Measurements from ENCODE around the gene AGRN. TPM values are rescaled to one million over a fixed set of nuclear protein-coding genes. Genes with fewer than 3 reads are reported as not detected.

The AGRN gene
- 156 TPM for polyA plus RNA-seq (2013, experiment 1 of 4)
- 193 TPM for polyA plus RNA-seq (2013, experiment 2 of 4)
- polyA plus RNA-seq (2013, experiment 3 of 4), result 128 TPM
- 148 TPM for polyA plus RNA-seq (2013, experiment 4 of 4)

- Histone ChIP-seq H3K4me1 (ENCODE audit: control insufficient read depth, insufficient read depth, low read length) (peaks cover 33% of the 10 kb centered on the region), H3K36me3 (ENCODE audit: control insufficient read depth, insufficient read depth, low read length) (no peaks in the 10 kb centered on the region), H3K4me3 (ENCODE audit: insufficient read depth, low read depth, low read length) (peak within 1 kb of the TSS; percentile 71), H3K9me3 (ENCODE audit: control insufficient read depth, low read length) (no peaks in the 10 kb centered on the region), H3K27ac (ENCODE audit: insufficient read depth, low read depth, low read length, poor library complexity, severe bottlenecking) (peak within 1 kb of the TSS; percentile 95), H3K27me3 (ENCODE audit: control insufficient read depth, insufficient read depth, low read length, poor library complexity, severe bottlenecking) (no peaks in the 10 kb centered on the region)
- 0% methylated on average over 55 of the region's 58 CpGs for WGBS, 2 experiments
Observed at GRCh38 chr1:1020000-1020404, at the start of gene AGRN. Gene AGRN, plus strand, starts transcription at chr1:1020120. Its CDS starts 53 bp downstream, at chr1:1020173.

- Histone ChIP-seq H3K36me3 (ENCODE audit: control insufficient read depth, insufficient read depth, low read length) (no peaks in the 10 kb centered on the region), H3K4me1 (ENCODE audit: control insufficient read depth, insufficient read depth, low read length) (peaks cover 9% of the 10 kb centered on the region), H3K27me3 (ENCODE audit: control insufficient read depth, insufficient read depth, low read length, poor library complexity, severe bottlenecking) (peaks cover 88% of the 10 kb centered on the region), H3K4me3 (ENCODE audit: insufficient read depth, low read depth, low read length) (no peak overlapping the region), H3K9me3 (ENCODE audit: control insufficient read depth, low read length) (no peaks in the 10 kb centered on the region), H3K27ac (ENCODE audit: insufficient read depth, low read depth, low read length, poor library complexity, severe bottlenecking) (no peak overlapping the region)
- 67 to 70% methylated on average over 33 of the region's 33 CpGs for WGBS, 2 experiments
Observed at GRCh38 chr1:970242-970972, 49.5 kb upstream of the AGRN start.

DNA sequence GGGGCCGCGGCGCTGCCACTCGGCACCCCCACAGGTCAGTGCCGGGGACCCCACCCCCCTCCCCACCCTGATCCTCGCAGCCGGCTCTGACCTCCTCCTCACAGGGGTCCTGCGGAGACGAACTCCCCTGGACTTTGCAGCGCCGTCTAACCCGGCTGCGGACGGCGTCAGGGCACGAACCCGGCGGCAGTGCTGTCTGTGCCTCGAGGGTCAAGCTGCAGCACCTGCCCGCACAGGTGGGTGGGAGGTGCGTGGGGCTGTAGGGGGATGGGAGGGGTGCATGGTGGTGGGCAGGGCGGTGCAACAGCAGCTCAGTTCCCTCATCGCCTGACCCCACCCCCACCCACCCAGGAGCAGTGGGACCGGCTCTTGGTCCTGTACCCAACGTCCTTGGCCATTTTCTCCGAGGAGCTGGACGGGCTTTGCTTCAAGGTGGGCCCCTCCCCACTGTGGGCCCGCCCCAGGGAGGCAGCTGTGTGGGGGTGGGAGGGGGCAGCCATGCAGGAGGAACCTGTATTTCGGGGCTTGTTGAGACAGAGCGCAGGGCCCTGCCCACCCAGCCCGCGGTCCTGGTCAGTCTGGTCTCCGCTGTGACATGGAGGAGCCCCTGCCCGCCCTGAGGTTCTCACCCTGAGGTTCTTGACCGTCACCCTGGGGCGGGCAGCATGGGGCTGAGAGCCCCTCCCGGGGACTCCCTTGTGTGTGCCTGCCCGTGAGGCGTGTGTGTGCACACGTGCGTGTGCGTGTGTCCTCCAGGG is 48.8 kb upstream of the AGRN start:
- Histone ChIP-seq H3K4me3 (ENCODE audit: insufficient read depth, low read depth, low read length) (no peak overlapping the region), H3K27me3 (ENCODE audit: control insufficient read depth, insufficient read depth, low read length, poor library complexity, severe bottlenecking) (peaks cover 88% of the 10 kb centered on the region), H3K27ac (ENCODE audit: insufficient read depth, low read depth, low read length, poor library complexity, severe bottlenecking) (no peak overlapping the region), H3K9me3 (ENCODE audit: control insufficient read depth, low read length) (no peaks in the 10 kb centered on the region), H3K36me3 (ENCODE audit: control insufficient read depth, insufficient read depth, low read length) (no peaks in the 10 kb centered on the region), H3K4me1 (ENCODE audit: control insufficient read depth, insufficient read depth, low read length) (peaks cover 9% of the 10 kb centered on the region)
- WGBS, 2 experiments, result 85 to 87% methylated on average over 42 of the region's 42 CpGs

DNA sequence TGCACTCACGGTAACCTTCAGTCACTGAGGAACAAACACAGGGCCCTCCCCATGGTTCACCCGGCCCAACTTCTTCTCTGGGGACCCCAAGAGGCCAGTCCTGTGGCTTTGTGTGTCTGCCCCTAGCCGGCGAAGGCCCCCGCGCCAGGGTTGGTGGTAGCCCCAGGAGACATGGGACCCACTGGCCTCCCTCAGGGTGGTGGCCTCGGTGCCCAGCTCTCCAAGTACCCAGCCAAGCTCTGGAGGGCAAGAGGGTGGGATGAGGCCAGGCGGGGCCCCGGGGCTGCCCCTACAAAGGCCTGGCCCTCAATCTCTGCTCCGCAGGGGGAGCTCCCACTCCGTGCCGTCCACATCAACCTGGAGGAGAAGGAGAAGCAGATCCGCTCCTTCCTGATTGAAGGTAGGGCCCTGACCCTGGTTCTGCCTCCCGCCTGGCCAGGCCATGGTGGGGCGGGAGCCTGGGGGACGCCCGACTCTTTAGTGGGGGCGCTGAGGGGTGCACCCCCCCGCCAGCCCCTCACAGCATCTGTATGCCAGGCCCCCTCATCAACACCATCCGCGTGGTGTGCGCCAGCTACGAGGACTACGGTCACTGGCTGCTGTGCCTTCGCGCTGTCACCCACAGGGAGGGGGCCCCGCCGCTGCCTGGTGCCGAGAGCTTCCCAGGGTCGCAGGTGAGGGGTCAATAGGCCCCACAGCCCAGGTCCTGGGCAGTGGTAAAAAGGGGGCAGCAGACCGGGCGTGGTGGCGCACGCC is 48.0 kb upstream of the AGRN start:
- Histone ChIP-seq H3K27me3 (ENCODE audit: control insufficient read depth, insufficient read depth, low read length, poor library complexity, severe bottlenecking) (peaks cover 83% of the 10 kb centered on the region), H3K36me3 (ENCODE audit: control insufficient read depth, insufficient read depth, low read length) (no peaks in the 10 kb centered on the region), H3K27ac (ENCODE audit: insufficient read depth, low read depth, low read length, poor library complexity, severe bottlenecking) (no peak overlapping the region), H3K4me3 (ENCODE audit: insufficient read depth, low read depth, low read length) (no peak overlapping the region), H3K9me3 (ENCODE audit: control insufficient read depth, low read length) (no peaks in the 10 kb centered on the region), H3K4me1 (ENCODE audit: control insufficient read depth, insufficient read depth, low read length) (peaks cover under 1% of the 10 kb centered on the region)
- WGBS, 2 experiments, result 89 to 90% methylated on average over 34 of the region's 34 CpGs

GRCh38 chr1:972726-973458 is 47.0 kb upstream of the AGRN start:
- Histone ChIP-seq H3K27me3 (ENCODE audit: control insufficient read depth, insufficient read depth, low read length, poor library complexity, severe bottlenecking) (peaks cover 73% of the 10 kb centered on the region), H3K4me3 (ENCODE audit: insufficient read depth, low read depth, low read length) (no peak overlapping the region)
- WGBS, 2 experiments, result 90% methylated on average over 28 of the region's 28 CpGs

GRCh38 chr1:973459-974292 is 46.2 kb upstream of the AGRN start:
- H3K36me3 ChIP-seq (ENCODE audit: control insufficient read depth, insufficient read depth, low read length), result no peaks in the 10 kb centered on the region
- H3K4me1 ChIP-seq (ENCODE audit: control insufficient read depth, insufficient read depth, low read length), result no peaks in the 10 kb centered on the region
- peaks cover 66% of the 10 kb centered on the region for H3K27me3 ChIP-seq (ENCODE audit: control insufficient read depth, insufficient read depth, low read length, poor library complexity, severe bottlenecking)
- H3K4me3 ChIP-seq (ENCODE audit: insufficient read depth, low read depth, low read length), result no peak overlapping the region
- no peaks in the 10 kb centered on the region for H3K9me3 ChIP-seq (ENCODE audit: control insufficient read depth, low read length)
- 85 to 86% methylated on average over 28 of the region's 28 CpGs for WGBS, 2 experiments
- H3K27ac ChIP-seq (ENCODE audit: insufficient read depth, low read depth, low read length, poor library complexity, severe bottlenecking), result no peak overlapping the region

More at GRCh38 chr1:972726-973458, 47.0 kb upstream of the AGRN start:
- Histone ChIP-seq H3K4me1 (ENCODE audit: control insufficient read depth, insufficient read depth, low read length) (no peaks in the 10 kb centered on the region), H3K27ac (ENCODE audit: insufficient read depth, low read depth, low read length, poor library complexity, severe bottlenecking) (no peak overlapping the region), H3K36me3 (ENCODE audit: control insufficient read depth, insufficient read depth, low read length) (no peaks in the 10 kb centered on the region), H3K9me3 (ENCODE audit: control insufficient read depth, low read length) (no peaks in the 10 kb centered on the region)

DNA sequence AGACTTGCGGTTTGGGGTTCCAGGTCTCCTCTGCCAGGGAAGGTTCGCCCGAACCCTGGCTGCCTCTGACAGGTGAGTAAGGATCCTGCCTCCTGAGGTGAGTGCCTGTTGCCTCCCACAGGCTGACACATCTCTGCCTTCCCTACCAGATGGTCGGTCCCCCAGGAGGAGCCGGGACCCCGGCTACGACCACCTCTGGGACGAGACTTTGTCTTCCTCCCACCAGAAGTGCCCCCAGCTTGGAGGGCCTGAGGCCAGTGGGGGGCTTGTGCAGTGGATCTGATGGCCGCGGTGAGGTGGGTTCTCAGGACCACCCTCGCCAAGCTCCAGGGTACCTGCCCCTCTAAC is 45.7 kb upstream of the AGRN start:
- Histone ChIP-seq H3K27ac (ENCODE audit: insufficient read depth, low read depth, low read length, poor library complexity, severe bottlenecking) (no peak overlapping the region), H3K4me3 (ENCODE audit: insufficient read depth, low read depth, low read length) (no peak overlapping the region), H3K36me3 (ENCODE audit: control insufficient read depth, insufficient read depth, low read length) (no peaks in the 10 kb centered on the region), H3K27me3 (ENCODE audit: control insufficient read depth, insufficient read depth, low read length, poor library complexity, severe bottlenecking) (peaks cover 60% of the 10 kb centered on the region), H3K4me1 (ENCODE audit: control insufficient read depth, insufficient read depth, low read length) (no peaks in the 10 kb centered on the region), H3K9me3 (ENCODE audit: control insufficient read depth, low read length) (no peaks in the 10 kb centered on the region)
- 91 to 92% methylated on average over 11 of the region's 11 CpGs for WGBS, 2 experiments

- Histone ChIP-seq H3K36me3 (ENCODE audit: control insufficient read depth, insufficient read depth, low read length) (no peaks in the 10 kb centered on the region), H3K27me3 (ENCODE audit: control insufficient read depth, insufficient read depth, low read length, poor library complexity, severe bottlenecking) (peaks cover 54% of the 10 kb centered on the region), H3K4me1 (ENCODE audit: control insufficient read depth, insufficient read depth, low read length) (no peaks in the 10 kb centered on the region), H3K9me3 (ENCODE audit: control insufficient read depth, low read length) (no peaks in the 10 kb centered on the region), H3K4me3 (ENCODE audit: insufficient read depth, low read depth, low read length) (no peak overlapping the region), H3K27ac (ENCODE audit: insufficient read depth, low read depth, low read length, poor library complexity, severe bottlenecking) (no peak overlapping the region)
- WGBS, 2 experiments, result 90% methylated on average over 17 of the region's 17 CpGs
Observed at GRCh38 chr1:974687-975328, 45.1 kb upstream of the AGRN start.

- no peaks in the 10 kb centered on the region for H3K36me3 ChIP-seq (ENCODE audit: control insufficient read depth, insufficient read depth, low read length)
- no peaks in the 10 kb centered on the region for H3K9me3 ChIP-seq (ENCODE audit: control insufficient read depth, low read length)
- H3K4me3 ChIP-seq (ENCODE audit: insufficient read depth, low read depth, low read length), result no peak overlapping the region
- peaks cover 49% of the 10 kb centered on the region for H3K27me3 ChIP-seq (ENCODE audit: control insufficient read depth, insufficient read depth, low read length, poor library complexity, severe bottlenecking)
- H3K4me1 ChIP-seq (ENCODE audit: control insufficient read depth, insufficient read depth, low read length), result no peaks in the 10 kb centered on the region
- H3K27ac ChIP-seq (ENCODE audit: insufficient read depth, low read depth, low read length, poor library complexity, severe bottlenecking), result no peak overlapping the region
- WGBS, 2 experiments, result 80 to 81% methylated on average over 9 of the region's 9 CpGs
Observed at GRCh38 chr1:975365-975764, 44.6 kb upstream of the AGRN start.
